ENCODE measurements around the gene VAPA.
"Not testable (repeated sequence)": the region's sequence is repeated elsewhere in the genome, so short reads cannot be mapped to it uniquely, and the experiment has no call there.

Gene VAPA

GRCh38 chr18:9911226-9911625 lies 2.6 kb upstream of the VAPA start:
- Histone ChIP-seq H2AFZ (ENCODE audit: low read length) (no peak overlapping the region), H3K9me3 (ENCODE audit: low read length) (0 out of 2 replicates have a peak, but pooled peaks cover 4% of the 10 kb centered on the region), H3K36me3 (ENCODE audit: insufficient read depth, low read length) (no peaks in the 10 kb centered on the region; the same call in 1 of the 2 replicates), H3K27me3 (ENCODE audit: insufficient read depth, low read length) (no peaks in the 10 kb centered on the region), H3F3A (ENCODE audit: insufficient read depth, low read length) (no peaks in the 10 kb centered on the region), H3K9me2 (ENCODE audit: low read depth, low read length) (no peaks in the 10 kb centered on the region), H3K79me2 (ENCODE audit: insufficient read depth, low read length) (peaks cover 15% of the 10 kb centered on the region), H3K4me2 (ENCODE audit: low read length) (no peak overlapping the region), H3K4me3 (ENCODE audit: low read depth, low read length, poor library complexity, severe bottlenecking) (no peak overlapping the region), H3K4me1 (ENCODE audit: insufficient read depth, low read length, severe bottlenecking) (peaks cover 16% of the 10 kb centered on the region), H4K20me1 (ENCODE audit: insufficient read depth, low read length) (no peaks in the 10 kb centered on the region; the same call in 1 of the 2 replicates), H3K27ac (ENCODE audit: low read depth, low read length, poor library complexity, severe bottlenecking) (no peak overlapping the region), H3K9ac (ENCODE audit: low read length) (no peak overlapping the region)
- TF ChIP-seq EZH2 (IDR thresholded peaks at IDR 0.05; ENCODE audit: borderline replicate concordance, low read length) = no peak

- not testable (repeated sequence) for H2AFZ ChIP-seq (ENCODE audit: low read length); H4K20me1 ChIP-seq (ENCODE audit: insufficient read depth, low read length); H3K9me3 ChIP-seq (ENCODE audit: low read length); H3K27me3 ChIP-seq (ENCODE audit: insufficient read depth, low read length); H3K27ac ChIP-seq (ENCODE audit: low read depth, low read length, poor library complexity, severe bottlenecking); H3K36me3 ChIP-seq (ENCODE audit: insufficient read depth, low read length); H3K9ac ChIP-seq (ENCODE audit: low read length); H3K4me2 ChIP-seq (ENCODE audit: low read length); H3K4me3 ChIP-seq (ENCODE audit: low read depth, low read length, poor library complexity, severe bottlenecking); H3K9me2 ChIP-seq (ENCODE audit: low read depth, low read length); H3F3A ChIP-seq (ENCODE audit: insufficient read depth, low read length)
- Histone ChIP-seq H3K79me2 (ENCODE audit: insufficient read depth, low read length) (peaks cover 26% of the 10 kb centered on the region), H3K4me1 (ENCODE audit: insufficient read depth, low read length, severe bottlenecking) (peaks cover 26% of the 10 kb centered on the region)
Measured at GRCh38 chr18:9912285-9912684, 1.5 kb upstream of the VAPA start.

GRCh38 chr18:9913151-9913525 lies 678 bp upstream of the VAPA start:
- TF ChIP-seq EZH2 (IDR thresholded peaks at IDR 0.05; ENCODE audit: borderline replicate concordance, low read length) (no peak), CTCF (IDR thresholded peaks at IDR 0.05; ENCODE audit: low read length) (no peak)
- Histone ChIP-seq H3K27me3 (ENCODE audit: insufficient read depth, low read length) (no peaks in the 10 kb centered on the region), H3K4me2 (ENCODE audit: low read length) (peak overlapping the region; percentile 68), H2AFZ (ENCODE audit: low read length) (peak overlapping the region; percentile 25), H3K4me1 (ENCODE audit: insufficient read depth, low read length, severe bottlenecking) (peaks cover 35% of the 10 kb centered on the region), H3K9me2 (ENCODE audit: low read depth, low read length) (no peaks in the 10 kb centered on the region), H3K9me3 (ENCODE audit: low read length) (0 out of 2 replicates have a peak, but pooled peaks cover 4% of the 10 kb centered on the region), H3K79me2 (ENCODE audit: insufficient read depth, low read length) (peaks cover 34% of the 10 kb centered on the region), H3K9ac (ENCODE audit: low read length) (peak overlapping the region; percentile 83), H4K20me1 (ENCODE audit: insufficient read depth, low read length) (peaks cover 8% of the 10 kb centered on the region; the same call in 1 of the 2 replicates), H3K4me3 (ENCODE audit: low read depth, low read length, poor library complexity, severe bottlenecking) (peak overlapping the region; percentile 87), H3K27ac (ENCODE audit: low read depth, low read length, poor library complexity, severe bottlenecking) (no peak overlapping the region), H3K36me3 (ENCODE audit: insufficient read depth, low read length) (no peaks in the 10 kb centered on the region; the same call in 1 of the 2 replicates), H3F3A (ENCODE audit: insufficient read depth, low read length) (no peaks in the 10 kb centered on the region)

- peaks cover 46% of the 10 kb centered on the region for H3K4me1 ChIP-seq (ENCODE audit: insufficient read depth, low read length, severe bottlenecking)
- H2AFZ ChIP-seq (ENCODE audit: low read length) = no peak overlapping the region
- no peaks in the 10 kb centered on the region for H3K9me2 ChIP-seq (ENCODE audit: low read depth, low read length)
- no peaks in the 10 kb centered on the region for H3K27me3 ChIP-seq (ENCODE audit: insufficient read depth, low read length)
- 0 out of 2 replicates have a peak, but pooled peaks cover 4% of the 10 kb centered on the region for H3K9me3 ChIP-seq (ENCODE audit: low read length)
- peak overlapping the region; percentile 70 for H3K27ac ChIP-seq (ENCODE audit: low read depth, low read length, poor library complexity, severe bottlenecking)
- peaks cover 10% of the 10 kb centered on the region; the same call in 1 of the 2 replicates for H4K20me1 ChIP-seq (ENCODE audit: insufficient read depth, low read length)
- peak overlapping the region; percentile 83 for H3K9ac ChIP-seq (ENCODE audit: low read length)
- TF ChIP-seq CTCF (IDR thresholded peaks at IDR 0.05; ENCODE audit: low read length) (no peak), EZH2 (IDR thresholded peaks at IDR 0.05; ENCODE audit: borderline replicate concordance, low read length) (no peak)
- peak overlapping the region; percentile 87 for H3K4me3 ChIP-seq (ENCODE audit: low read depth, low read length, poor library complexity, severe bottlenecking)
- H3K36me3 ChIP-seq (ENCODE audit: insufficient read depth, low read length) = no peaks in the 10 kb centered on the region; the same call in 1 of the 2 replicates
- no peaks in the 10 kb centered on the region for H3F3A ChIP-seq (ENCODE audit: insufficient read depth, low read length)
- peak overlapping the region; percentile 46 for H3K4me2 ChIP-seq (ENCODE audit: low read length)
- H3K79me2 ChIP-seq (ENCODE audit: insufficient read depth, low read length) = peaks cover 45% of the 10 kb centered on the region
Measured at GRCh38 chr18:9914334-9914583, 443 bp downstream of the VAPA start.

All from OCI-LY1 (cell line).